AG04449 (cell line): ENCODE measurements around the gene LARGE1.

Source experiments
- CTCF ChIA-PET: fragments of 350-600 bp; formaldehyde crosslinking; extraction: SDS; loops from one replicate; lab custom pipeline; 2021; ENCODE audit warnings: antibody characterized with exemption; lab: Yijun Ruan, JAX
- POLR2A ChIA-PET: fragments of 400-600, 350-600 bp; formaldehyde crosslinking; extraction: SDS; loops from one replicate; lab custom pipeline; 2020; ENCODE audit warnings: antibody characterized with exemption, inconsistent platforms; lab: Yijun Ruan, JAX
- DNase-seq: peaks from one replicate; pipeline ENCODE4 v3.0.0-alpha.2; 2010; ENCODE audit warnings: low read depth, low spot score
- H3K4me3 ChIP-seq: 2 replicates; pipeline ENCODE4 v1.5.1; 2011; ENCODE audit warnings: low read depth, mild to moderate bottlenecking, control low read depth, low read length
- TF ChIP-seq, protein P1 (sequence below): IDR thresholded peaks from one replicate; pipeline ENCODE4 v1.5.1; 2011; ENCODE audit warnings: mild to moderate bottlenecking, moderate library complexity, low read length, control low read depth, inconsistent platforms; ENCODE audit not compliant: insufficient read depth; ENCODE audit errors: missing control alignments

Gene LARGE1

DNA sequence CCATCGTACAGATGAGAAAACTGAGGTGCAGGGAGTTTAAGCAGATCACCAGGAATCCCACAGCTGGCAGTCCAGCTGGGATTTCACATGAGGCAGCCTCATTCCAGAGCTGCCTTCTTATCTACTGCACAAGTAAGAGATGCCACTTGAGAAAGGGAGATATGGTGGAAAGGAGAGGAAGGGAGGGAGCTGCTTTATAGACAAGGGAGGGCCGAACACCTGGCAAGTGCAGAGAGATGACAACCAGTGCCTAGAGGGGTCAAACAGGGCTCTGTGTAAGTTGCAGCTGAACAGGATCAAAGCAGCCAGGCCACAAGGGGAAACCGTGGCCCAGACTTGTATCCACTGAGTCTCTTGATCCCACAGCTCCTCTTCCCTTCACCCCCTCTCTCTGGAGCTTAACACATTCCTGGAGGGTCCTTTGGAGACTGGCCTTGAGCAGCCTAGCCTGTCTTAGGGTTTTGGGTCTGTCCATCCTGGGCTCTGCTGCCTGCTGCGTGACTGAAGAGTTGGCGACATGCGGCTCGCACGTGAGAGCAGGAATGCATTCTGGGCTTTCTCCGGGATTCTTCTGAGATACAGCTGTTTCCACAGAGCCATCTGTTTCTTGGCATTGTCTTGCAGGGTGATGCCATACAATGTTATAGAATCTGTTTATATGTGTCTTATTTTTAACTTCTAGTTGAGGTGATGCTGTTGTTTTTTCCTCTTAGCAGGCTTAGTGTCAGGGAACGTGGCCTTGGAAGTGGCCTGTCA lies 593.6 kb downstream of the LARGE1 start:
- DNase-seq: no peak
- CTCF ChIA-PET: interaction anchor here (1.3 kb wide), 1 partner anchor 25 kb away, joined by 5 read pairs; no protein-coding TSS in a partner anchor
- TF ChIP-seq, protein P1, sequence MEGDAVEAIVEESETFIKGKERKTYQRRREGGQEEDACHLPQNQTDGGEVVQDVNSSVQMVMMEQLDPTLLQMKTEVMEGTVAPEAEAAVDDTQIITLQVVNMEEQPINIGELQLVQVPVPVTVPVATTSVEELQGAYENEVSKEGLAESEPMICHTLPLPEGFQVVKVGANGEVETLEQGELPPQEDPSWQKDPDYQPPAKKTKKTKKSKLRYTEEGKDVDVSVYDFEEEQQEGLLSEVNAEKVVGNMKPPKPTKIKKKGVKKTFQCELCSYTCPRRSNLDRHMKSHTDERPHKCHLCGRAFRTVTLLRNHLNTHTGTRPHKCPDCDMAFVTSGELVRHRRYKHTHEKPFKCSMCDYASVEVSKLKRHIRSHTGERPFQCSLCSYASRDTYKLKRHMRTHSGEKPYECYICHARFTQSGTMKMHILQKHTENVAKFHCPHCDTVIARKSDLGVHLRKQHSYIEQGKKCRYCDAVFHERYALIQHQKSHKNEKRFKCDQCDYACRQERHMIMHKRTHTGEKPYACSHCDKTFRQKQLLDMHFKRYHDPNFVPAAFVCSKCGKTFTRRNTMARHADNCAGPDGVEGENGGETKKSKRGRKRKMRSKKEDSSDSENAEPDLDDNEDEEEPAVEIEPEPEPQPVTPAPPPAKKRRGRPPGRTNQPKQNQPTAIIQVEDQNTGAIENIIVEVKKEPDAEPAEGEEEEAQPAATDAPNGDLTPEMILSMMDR: no peak
- POLR2A ChIA-PET: no interaction called here
- no peak overlapping the region for H3K4me3 ChIP-seq

DNA sequence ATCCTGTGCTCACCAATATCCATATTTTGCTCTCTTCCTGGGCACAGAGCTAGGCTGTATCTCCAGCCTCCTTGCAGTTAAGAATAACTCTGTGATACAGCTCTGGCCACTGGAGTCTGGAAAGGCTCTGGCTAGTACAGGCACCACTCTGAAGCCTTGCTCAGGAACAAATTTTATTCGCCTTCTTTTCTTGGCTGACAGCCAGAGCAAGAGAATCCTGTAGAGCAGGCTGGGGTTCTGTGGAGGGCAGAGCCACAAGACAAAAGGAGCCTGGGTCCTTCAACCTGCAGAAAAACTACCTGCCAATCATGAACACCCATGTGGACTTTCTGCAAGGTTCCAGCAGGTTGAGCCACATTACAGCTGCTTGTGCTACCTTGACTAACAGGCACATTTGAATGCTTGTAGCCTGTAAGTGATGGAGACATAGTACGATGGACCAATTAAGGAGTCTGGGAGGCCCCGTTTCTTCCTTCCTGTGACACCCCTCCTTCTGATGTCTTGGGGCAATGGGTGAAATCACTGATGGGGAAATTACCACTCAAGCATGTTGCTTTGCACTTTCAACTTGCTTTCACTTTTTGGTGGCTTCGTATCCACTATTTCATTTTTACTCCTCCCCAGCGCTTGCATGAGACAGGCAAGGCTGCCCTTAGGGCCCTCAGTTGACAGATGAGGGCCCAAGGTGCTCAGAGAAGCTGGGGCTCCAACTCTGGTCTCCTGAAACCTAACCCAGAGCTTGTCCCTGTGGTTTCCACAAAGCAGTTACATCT lies 594.9 kb downstream of the LARGE1 start:
- CTCF ChIA-PET: interaction anchor here (0.5 to 1.3 kb wide), 2 partner anchors 23 to 126 kb away, joined by 3 to 5 read pairs; no protein-coding TSS in a partner anchor
- TF ChIP-seq, protein P1: no peak
- H3K4me3 ChIP-seq: no peak overlapping the region
- POLR2A ChIA-PET: no interaction called here
- DNase-seq: no peak

DNA sequence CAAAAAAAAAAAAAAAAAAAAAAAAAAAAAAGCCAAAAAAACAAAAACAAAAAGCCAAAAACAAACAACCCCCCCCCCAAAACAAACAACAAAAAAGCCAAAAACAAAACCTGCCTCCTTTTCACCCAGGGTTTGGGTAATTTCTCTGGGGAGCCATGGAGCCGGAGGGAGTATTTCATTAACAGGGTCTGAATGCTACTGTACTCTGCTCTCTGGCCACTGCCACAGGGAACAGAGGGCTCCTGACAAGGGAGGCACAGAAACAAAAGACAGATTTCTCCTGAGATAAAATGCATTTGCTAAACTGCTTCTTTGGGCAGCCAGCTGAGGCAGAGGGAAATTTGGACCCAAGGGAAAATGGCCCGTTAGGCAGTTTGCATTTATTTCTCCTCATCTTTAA lies 596.0 kb downstream of the LARGE1 start:
- POLR2A ChIA-PET: interaction anchor here (0.7 kb wide), 1 partner anchor 10 kb away, joined by 3 read pairs; no protein-coding TSS in a partner anchor
- TF ChIP-seq, protein P1: no peak
- DNase-seq: no peak
- CTCF ChIA-PET: no interaction called here
- H3K4me3 ChIP-seq: no peak overlapping the region

DNA sequence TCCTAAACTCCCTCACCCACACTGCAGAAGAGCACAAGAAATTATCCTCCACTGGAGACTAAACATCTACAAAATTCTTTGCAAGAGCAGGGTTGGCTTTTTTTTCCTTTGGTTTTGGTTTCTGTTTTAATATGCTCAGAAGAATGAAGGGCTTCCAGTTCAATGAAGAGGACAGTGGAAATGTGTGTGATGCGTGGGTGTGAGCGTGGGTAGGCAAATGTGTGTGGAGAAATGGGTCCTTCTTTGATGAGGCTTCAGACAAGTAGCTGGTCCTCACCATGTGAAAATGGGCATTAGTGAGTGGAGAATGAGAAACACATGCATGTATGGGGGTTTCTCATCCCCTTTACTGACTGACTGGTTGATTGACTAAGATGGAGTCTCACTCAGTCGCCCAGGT lies 598.8 kb downstream of the LARGE1 start:
- DNase-seq: no peak
- TF ChIP-seq, protein P1: no peak
- H3K4me3 ChIP-seq: no peak overlapping the region
- ChIA-PET CTCF (no interaction called here), POLR2A (no interaction called here)

DNA sequence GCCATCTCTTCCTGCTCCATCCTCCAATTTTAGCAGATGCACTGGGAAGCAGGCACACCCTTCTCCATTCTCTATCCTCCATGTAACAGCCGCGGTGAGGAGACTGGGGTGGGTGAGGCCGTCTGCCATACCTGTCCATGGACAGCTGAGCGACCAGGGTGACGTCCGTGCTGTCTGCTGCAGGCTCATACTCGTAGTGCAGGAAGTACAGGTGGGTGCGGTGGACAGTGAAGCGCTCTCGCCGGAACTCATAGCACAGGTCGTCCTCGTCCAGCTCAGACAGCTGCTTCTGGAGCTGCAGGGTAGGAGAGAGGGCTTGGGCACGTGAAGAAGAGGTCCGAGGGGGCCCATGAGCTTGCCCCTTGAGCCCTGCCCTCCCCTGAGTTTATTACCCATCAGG lies 604.3 kb downstream of the LARGE1 start:
- TF ChIP-seq, protein P1: no peak
- H3K4me3 ChIP-seq: no peak overlapping the region
- CTCF ChIA-PET: interaction anchor here (1.1 to 1.4 kb wide), 2 partner anchors 9 to 13 kb away, joined by 3 to 5 read pairs; no protein-coding TSS in a partner anchor
- POLR2A ChIA-PET: no interaction called here
- no peak for DNase-seq

DNA sequence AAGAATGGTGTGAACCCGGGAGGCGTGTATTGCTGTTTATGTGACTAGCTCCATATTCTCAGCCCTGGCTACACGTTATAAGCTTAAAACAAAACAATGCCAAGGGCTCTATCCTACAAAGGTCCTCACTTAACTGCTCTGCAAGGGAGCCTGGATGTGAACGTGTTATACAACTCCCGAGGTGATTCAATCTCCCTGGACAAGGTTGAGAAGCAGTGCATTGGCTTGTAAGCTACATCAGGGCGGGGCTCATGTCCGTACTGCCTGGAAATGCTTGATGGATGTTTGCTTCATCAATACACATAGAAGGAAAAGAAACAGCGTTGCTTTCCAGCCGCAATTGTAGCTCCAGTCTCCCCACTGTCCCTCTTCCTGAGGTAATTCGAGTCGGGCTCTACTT lies 605.2 kb downstream of the LARGE1 start:
- ChIA-PET POLR2A (no interaction called here), CTCF (interaction anchor here (1.4 to 1.5 kb wide), 2 partner anchors 12 to 265 kb away, joined by 3 to 5 read pairs; no protein-coding TSS in a partner anchor)
- H3K4me3 ChIP-seq: no peak overlapping the region
- DNase-seq: no peak
- TF ChIP-seq, protein P1: no peak
